Measurements from ENCODE around the gene CFAP410.
"Not testable (repeated sequence)": the region's sequence is repeated elsewhere in the genome, so short reads cannot be mapped to it uniquely, and the experiment has no call there.

CFAP410 gene

GRCh38 chr21:44296916-44297315 is 42.3 kb downstream of the CFAP410 start:
- no peak for DNase-seq

GRCh38 chr21:44296103-44296519 is 43.1 kb downstream of the CFAP410 start:
- DNase-seq = no peak

- no peak for DNase-seq
Measured at GRCh38 chr21:44295646-44296045, 43.5 kb downstream of the CFAP410 start.

GRCh38 chr21:44295163-44295573 is 44.0 kb downstream of the CFAP410 start:
- peak in 1 of 2 experiments; percentile 33 for DNase-seq

GRCh38 chr21:44294391-44295162 is 44.6 kb downstream of the CFAP410 start:
- no peak for DNase-seq

GRCh38 chr21:44293551-44294231 is 45.5 kb downstream of the CFAP410 start:
- DNase-seq = no peak

GRCh38 chr21:44292812-44293195 is 46.4 kb downstream of the CFAP410 start:
- no peak for DNase-seq

- DNase-seq = peak in 1 of 2 experiments; percentile 25
Measured at GRCh38 chr21:44291936-44292811, 47.0 kb downstream of the CFAP410 start.

GRCh38 chr21:44291078-44291935 is 47.9 kb downstream of the CFAP410 start:
- DNase-seq = no peak

GRCh38 chr21:44290327-44291077 is 48.7 kb downstream of the CFAP410 start:
- DNase-seq = no peak

- no peak for DNase-seq
Measured at GRCh38 chr21:44289381-44290010, 49.7 kb downstream of the CFAP410 start.

- DNase-seq = no peak
Measured at GRCh38 chr21:44288251-44289110, 50.7 kb downstream of the CFAP410 start.

- DNase-seq = no peak
Measured at GRCh38 chr21:44286716-44287632, 52.2 kb downstream of the CFAP410 start.

- DNase-seq = no peak
Measured at GRCh38 chr21:44286086-44286715, 53.0 kb downstream of the CFAP410 start.

GRCh38 chr21:44285138-44285992 is 53.8 kb downstream of the CFAP410 start, which contains the start of gene AIRE:
AIRE (plus strand) TSS chr21:44285876; CDS start chr21:44286007, 131 bp downstream.
- no peak for DNase-seq

GRCh38 chr21:44283948-44284347 is 55.2 kb downstream of the CFAP410 start:
- DNase-seq = no peak

GRCh38 chr21:44283211-44283785 is 55.9 kb downstream of the CFAP410 start:
- not testable (repeated sequence) for DNase-seq
